HG02610 (cell line): ENCODE measurements around the gene TMEM161A.
A peak's percentile ranks its signal among the peaks of the same experiment; 100 is the strongest.
"Not testable (repeated sequence)": the region's sequence is repeated elsewhere in the genome, so short reads cannot be mapped to it uniquely, and the experiment has no call there.

Source experiments
- ATAC-seq: cut with Tn5 transposase; IDR thresholded peaks from one replicate; pipeline ENCODE4 v1.9.1; 2021; ENCODE audit warnings: mild to moderate bottlenecking, moderate library complexity; ENCODE audit not compliant: unreplicated experiment

The TMEM161A gene

DNA sequence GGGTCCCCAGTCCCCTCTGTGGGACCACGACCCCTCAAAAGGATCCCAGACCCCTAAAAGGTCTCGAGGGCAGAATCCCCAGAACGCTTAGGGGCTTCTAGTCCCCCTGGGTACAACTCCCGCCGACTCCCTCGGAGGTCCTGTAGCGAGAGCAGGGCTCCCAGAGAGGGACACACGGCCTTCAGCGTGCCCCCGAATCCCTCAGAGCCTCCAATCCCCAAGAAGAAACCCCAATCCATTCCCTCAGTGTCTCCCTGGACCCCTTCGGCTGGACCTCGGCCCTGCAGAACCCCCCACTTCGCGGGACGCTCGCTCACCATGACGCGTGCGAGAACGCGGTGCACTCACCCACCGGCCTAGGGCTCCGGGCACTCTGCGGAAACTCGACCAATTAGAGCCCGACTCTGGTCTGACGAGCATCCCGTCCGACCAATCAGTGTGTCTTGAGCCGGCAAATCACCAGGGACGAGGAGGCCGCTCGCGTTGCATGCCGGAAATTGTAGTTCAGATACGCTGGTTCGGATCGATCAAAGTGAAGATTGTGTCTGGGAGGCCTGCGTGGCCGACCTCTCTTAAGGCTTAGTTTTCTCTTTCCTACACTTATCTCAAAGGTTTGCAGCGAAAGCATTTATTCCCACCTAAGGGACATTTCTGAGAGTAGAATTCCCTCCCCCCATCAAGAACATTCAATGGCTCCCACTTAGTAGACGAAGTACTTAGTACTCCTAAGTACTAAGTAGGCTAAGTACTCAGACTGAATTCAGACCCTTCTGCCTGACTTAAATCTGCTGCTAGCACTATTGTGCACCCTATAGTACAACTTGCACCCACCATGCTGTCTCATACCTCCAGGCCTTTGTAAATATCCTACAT, at the start of gene TMEM161A:
Gene TMEM161A (minus strand): TSS at position 370 of the 873 bp plus-strand sequence. CDS start 50 bp downstream, at position 320.
- peak; percentile 98 for ATAC-seq

DNA sequence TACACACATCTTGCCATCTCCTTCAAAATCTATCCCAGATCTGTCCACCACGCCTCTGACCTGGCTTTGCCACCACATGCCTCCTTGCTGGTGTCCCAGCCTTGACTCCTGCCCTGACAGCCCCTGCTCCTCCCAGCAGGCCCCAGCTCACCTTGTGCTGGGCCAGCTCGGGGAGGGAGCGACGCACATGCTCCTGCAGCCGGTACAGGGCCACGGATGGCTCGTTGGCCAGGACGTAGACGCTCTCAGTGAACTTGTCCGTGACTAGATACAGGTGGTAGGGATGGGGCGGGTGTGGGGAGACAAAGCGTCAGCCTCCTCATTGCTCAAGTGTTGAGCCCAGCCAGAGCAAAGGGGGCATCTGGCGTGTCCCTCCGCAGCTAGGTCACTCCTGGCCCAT, 48.5 kb upstream of the TMEM161A start:
- ATAC-seq = no peak

DNA sequence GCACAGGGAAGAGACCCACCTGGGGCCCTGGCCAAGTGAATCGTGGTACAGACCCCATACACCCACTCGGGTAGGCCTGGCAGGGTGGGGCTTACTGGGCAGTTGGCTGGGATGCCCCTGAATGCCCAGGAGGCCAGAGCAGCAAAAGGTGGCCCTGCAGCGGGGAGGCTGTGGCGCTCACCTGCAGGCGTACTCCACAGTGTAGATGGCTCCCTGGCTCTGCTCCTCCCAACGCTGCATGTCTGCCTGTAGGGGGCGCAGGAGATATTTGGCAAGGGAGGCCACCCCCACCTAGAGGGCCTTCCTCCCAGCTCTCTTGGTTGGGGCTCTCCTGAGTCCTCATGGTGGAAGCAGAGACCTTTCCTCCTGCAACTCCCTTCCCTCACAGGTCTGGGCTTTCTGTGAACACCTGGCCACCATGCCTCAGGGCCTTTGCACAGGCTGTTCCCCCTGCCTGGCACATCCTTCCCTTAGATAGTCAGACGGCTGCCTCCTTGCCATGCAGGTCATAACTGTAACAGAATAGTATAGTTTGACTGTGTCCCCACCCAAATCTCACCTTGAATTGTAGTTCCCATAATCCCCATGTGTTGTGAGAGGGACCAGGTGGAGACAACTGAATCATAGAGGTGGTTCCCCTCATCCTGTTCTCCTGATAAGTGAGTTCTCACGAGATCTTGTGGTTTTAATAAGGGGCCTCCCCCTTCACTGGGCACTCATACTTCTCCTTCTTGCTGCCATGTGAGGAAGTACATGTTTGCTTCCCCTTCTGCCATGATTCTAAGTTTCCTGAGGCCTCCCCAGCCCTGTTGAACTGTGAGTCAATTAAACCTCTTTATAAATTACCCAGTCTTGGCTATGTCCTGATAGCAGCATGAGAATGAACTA, 47.8 kb upstream of the TMEM161A start:
- no peak for ATAC-seq

DNA sequence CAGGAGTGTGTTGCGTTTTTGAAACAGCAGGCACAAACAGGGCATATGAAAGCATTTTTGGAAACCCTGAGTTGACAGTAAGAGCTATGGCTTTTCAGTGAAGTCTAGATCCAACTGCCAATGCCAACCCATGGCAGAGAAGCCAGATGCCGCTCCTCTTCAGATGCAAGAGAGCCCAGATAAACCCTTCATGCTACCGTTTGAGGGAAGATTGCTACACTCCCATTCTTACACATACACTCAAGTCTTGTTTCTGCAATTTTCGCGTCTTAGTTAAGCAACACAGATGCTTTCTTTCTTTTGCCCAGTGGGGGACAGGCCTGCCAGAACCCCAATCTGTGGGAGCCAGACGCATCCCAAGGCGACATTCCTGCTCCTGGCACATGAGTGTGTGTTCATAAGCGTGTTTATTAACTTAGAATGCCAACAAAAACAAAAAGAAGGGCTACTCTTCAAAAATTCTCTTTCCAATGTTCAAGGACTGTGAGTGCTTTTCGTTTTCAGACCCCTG, 43.3 kb upstream of the TMEM161A start:
- no peak for ATAC-seq

DNA sequence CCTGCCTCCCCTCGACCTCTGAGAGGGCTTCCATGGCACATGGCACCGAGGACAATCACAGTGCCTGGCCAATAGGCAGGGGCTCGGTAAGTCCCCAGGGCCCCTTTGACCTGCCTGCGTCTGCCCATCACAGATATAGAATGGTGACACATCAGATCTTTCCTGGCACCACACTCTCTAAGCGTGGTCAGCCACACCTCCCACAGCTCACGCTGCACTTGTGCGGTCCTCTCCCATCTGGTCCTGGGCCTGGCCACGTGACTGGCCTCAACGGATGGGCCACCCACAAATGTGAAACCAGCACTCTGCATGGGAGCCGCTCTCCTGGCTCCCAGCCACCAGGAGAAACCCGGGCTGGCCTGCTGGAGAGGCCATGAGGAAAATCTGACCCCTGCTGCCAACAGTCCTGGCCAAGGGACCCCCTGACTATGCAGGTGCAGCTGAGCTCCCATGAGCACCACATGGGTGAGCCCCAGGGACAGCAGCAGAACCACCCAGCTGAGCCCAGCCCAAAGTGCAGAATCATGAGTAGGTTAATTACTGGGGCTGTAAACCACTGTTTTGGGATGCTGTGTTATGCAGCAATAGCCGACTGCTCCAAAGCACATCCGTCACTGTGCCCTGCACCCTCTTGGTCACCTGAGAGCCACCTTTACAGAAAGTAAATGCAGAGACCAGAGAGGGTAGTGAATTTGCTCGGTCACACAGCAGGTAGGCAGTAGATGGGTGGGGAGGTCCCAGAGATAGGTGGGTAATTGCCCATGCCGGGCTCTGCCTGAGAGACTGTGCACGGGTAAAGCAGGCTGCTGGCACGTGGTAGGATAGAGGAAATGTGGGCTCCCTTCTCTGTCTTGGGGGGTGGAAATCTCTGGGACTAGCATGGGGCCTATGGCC, 41.5 kb upstream of the TMEM161A start:
- no peak for ATAC-seq

DNA sequence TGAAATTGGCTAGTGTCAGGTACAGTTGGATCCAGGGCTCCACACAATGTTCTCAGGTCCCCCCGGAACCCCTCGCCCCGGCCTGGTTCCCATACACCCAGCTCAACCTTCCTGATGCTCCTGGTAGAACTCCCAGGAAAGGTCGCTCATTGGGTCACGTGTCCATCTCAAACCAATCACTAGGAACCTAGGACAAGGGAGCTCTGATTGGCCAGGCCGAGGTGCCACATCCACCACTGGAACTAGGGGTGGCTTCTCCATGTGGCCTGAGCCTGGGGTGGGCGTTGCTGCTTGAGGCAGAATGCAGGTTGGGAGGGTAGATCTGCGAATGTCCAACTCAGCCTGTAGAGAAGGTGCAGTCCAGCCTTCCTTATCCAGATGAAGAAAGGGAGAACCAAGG, 38.7 kb upstream of the TMEM161A start:
- ATAC-seq = no peak

DNA sequence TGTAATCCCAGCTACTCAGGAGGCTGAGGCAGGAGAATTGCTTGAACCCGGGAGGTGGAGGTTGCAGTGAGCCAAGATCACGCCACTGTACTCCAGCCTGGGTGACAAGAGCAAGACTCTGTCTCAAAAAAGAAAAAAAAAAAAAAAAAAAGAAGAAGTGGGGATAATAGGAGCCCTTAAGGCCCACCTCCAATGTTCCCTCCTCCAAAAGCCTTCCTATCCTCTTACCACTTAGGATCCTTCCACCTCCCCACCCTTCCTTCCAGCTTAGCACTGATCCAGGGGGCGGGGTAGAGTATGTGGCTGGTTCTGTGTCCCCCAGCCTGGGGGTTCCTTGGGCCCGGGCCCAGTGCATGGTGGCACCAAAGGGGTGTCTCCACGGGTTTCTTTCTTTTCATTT, 35.0 kb upstream of the TMEM161A start:
- ATAC-seq = not testable (repeated sequence)

DNA sequence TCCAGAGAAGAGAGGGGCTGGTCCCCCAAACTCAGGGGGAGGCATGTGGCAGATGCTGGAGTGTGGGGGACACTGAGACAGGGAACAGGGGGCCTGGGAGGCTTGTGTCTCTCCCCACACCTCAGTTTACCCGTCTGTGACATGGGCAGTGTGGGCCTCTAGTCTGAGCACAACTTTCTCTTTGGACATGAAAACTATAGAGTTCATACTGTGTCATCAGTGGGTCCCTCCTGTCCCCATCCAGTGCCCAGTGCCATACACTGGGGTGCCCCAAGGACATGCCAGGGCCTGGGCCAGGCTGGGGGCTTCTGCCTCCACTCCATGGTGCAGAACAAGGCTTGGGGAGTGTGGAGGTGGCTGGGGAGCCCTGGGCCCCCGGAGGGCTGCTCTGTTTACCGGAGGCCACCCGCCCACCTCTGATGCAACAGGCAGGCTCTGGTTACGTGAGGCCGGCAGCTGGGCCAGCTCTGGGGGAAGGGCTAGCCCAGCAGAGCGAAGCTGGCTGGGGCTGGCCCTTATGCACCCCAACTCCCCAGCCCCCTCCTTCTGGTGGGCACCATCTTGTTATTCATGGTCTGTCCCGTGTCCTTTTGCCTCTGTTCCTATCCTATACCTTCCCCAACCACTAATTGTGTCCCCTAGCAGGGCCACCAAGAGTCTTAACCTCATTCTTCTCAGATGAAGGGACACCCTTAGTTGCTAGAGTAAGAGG, 33.7 kb upstream of the TMEM161A start:
- ATAC-seq = no peak

DNA sequence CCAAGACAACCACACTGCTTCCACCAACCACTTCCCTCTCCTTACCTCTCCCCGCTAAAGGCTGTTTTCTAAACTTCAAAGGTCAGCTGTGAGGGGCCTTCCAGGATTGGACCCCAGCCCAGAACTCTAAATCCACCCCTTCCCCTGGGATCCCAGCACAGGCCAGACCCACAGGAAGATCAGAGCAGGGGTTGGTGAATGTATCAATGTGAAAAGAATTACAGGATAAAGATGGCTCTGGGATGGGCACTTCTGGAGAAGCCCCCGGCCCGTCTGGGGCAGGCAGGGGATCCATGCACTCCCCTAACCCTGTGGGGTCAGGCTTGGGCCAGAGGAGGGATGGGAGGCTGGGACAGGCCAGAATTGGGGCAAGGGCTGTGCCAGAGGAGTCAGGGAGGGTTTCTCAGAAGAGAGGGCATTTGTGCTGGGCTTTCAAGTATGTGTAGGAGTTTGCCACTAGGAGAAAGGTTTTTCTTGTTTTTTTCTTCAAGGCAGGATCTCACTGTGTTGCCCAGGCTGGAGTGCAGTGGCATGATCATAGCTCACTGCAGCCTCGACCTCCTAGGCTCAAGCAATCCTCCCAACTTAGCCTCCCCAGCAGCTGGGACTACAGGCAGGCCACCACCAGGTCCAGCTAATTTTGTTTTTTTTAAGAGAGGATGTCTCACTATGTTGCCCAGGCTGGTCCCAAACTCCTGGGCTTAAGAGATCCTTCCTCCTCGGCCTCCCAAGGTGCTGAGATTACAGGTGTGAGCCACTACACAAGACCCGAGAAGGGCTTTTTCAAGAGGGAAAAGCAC, 32.8 kb upstream of the TMEM161A start:
- ATAC-seq = no peak

DNA sequence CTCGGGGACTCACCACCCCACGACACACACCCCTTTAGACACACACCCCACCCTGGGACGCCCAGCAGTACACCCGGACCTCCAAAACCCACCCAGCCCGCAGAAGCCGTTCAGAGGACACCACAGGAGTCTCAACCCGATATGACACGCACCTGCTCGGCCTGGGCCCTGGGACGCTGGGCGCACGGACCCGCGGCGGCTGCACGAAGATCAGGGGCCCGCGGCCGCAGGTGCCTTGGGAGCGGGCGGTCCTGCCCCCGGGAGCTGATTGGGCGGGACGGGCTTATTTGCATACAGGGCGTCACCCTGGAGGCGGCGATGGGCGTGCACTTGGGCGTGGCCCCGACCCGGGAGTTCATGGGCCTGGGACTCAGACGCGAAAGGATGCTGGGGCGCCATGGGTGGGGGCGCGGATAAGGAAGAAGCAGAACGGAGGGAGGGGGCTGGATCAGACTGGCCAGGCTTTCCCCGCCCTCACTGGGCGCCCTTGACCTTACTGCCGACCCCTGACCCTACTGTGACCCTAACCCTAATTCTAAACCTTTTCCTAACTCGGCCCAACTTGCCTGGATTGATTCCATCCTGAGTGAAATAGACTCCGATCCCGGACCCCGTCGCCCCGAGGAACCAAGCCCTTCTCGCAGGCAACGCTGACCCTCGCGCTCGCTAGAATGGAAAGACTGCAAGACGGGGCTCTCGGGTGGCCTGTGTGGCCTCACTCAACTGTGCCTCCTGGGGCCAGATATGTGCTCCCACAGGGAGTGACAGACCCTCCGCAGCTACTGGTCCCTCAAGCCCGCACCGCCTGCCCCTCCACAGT, 32.0 kb upstream of the TMEM161A start, which contains the start of gene MEF2B:
Gene MEF2B (minus strand): TSS at position 211 of the 820 bp plus-strand sequence. CDS start 19,528 bp downstream, outside the sequence.
- ATAC-seq = peak; percentile 91

DNA sequence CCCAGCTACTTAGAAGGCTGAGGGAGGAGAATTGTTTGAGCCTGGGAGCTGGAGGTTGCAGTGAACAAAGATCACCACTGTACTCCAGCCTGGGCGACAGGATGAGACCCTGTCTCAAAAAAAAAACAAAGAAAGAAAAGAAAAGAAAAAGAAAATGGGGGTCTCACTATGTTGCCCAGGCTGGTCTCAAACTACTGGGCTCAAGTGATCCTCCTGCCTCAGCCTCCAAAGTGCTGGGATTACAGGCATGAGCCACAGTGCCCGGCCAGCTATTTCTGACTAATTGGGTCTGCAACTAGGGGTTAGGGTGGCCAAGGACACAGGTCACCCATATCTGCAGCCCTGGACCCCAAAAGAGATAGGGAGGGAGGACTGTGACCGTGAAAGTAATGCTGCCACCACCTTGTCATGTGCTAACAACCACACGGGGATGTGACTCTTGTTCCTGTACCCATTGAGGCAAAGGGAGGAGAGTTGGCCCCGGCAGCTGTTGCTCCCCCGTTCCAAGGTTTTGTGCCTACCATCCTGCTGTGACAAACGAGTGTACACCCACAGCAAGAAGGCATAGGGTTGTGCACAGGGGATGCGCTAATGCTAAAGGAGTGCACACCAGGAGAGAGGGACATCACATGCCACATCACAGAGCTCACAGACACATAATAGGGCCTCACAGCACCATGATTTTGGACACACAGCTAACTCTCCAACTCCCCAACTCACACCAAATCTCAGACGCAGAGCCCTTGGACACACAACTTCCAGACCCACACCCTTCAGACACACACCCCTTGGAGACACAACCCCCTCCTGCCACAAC, 31.2 kb upstream of the TMEM161A start:
- ATAC-seq = no peak

DNA sequence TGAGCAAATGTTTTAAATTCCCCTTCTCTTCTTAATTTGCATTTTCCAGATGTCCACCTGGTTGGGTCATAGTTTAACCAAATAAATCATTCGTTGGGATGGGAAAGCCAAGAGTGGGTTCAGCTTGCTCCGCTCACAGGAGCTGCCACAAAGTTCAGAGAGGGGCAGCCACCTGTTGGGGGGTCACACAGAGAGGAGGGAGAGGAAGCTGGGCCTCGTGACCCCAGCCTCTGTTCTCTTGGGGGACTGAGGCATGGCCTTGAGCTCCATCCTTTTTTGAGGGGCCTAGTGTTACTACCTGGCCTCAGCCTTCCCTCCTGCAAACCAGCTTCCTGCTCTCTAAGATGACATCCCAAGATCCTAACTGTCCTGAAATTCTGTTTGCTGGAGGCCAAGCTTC, 29.3 kb upstream of the TMEM161A start:
- ATAC-seq = no peak

DNA sequence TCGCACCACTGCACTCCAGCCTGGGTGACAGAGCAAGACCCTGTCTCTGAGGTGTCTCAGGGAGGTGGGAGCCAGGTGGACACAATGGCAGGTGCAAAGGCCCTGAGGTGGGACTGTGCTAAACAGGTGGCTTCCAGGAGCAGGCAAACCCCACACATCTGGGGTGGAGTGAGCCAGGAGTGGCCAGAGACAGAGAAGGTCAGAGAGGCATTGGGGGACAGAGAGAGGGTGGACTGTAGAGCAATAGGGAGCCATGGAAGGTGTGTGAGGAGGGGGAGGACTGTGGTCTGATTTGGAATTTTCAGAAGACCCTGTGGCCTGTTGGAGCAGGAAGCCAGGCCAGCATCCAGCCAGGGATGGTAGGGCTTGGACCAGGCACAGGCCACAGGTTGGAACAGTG, 27.1 kb upstream of the TMEM161A start:
- ATAC-seq = no peak

DNA sequence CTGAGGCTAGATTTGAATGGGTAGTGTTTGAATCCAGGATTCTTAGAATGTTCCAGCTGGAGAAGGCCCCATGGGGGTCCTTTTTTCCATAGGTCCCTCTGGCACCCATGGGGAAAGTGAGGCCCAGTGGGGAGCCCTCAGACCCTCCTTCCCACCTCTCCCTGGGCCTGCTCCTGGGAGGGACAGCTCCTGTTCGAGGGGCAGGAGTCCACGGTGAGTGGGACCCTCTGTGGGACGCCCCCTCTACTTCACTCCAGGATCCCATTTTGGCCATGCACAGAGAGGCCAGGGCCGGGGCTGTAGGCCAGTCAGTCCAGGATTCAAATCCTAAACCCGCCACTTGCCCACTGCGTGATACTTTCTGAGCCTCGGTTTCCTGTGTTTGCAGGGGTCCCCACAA, 24.2 kb upstream of the TMEM161A start:
- no peak for ATAC-seq

DNA sequence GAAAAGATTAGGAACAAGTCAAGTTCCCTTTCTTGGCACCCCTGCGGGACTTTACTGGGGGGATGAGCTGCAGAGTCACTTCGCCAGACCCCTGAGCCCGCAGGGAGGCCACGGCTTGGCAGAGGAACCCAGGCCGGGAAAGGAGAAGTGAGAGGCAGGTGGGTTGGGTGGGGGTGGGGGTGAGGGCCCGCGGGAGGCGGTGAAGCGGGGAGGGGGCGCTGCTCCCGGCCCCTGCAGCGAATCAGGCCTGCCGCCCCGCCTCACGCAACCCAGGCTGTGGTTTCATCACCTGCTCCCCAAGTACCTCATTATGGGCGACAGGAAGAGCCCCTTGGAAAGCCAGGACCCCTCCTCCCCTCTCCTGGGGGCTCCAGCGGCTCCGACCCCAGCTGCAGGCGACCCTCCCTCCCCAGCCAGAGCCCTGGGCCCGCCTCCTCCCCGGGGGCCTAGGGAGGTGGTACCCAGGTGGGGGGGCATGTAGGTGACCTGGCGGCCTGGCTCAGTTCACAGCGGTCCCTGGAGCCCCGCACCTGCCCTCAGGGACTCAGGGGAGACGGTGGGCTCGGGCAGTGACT, 22.3 kb upstream of the TMEM161A start:
- ATAC-seq = no peak

DNA sequence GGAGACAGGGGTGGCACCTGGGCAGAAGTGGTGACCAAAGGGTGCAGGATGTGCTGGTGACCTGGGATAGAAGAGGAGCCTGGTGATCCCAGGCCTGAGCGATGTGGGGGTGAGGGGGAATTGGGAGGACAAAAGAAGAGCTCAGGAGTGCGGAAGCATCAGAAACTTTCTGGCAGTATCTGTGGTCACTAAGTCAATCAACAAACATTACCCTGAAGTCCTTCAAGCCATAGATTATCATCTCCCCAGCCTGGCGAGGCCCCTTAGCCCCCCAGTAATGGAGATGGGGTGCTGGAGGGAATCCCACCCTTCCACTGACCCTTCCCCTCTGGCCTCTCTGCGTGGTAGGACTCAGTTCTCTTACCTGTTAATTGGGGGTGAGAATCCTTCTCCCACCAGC, 21.3 kb upstream of the TMEM161A start:
- ATAC-seq = no peak

DNA sequence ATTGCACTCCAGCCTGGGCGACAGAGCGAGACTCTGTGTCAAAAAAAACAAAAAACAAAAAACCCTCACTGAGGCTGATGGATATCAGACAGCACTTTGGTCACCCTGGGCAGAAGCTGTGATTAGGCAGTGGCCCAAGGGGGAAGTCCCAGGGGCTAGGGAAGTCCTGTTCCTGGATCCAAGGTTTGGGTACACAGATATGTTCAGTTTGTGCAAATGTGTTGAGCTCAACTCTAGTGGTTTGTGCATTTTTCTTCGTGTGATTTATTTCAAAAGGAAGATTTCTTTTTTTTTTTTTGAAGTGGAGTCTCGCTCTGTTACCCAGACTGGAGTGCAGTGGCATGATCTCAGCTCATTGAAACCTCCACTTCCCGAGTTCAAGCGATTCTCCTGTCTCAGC, 19.5 kb upstream of the TMEM161A start:
- ATAC-seq = no peak
